Measurements from ENCODE around the gene CACNA2D2. TPM values are rescaled to one million over a fixed set of nuclear protein-coding genes. Genes with fewer than 3 reads are reported as not detected.
A peak's percentile ranks its signal among the peaks of the same experiment; 100 is the strongest.

The CACNA2D2 gene
- total and polyA plus RNA-seq, 2 of the 4 experiments (the other 2 are of a cell fraction) = 0.15 TPM; not detected in 1

DNA sequence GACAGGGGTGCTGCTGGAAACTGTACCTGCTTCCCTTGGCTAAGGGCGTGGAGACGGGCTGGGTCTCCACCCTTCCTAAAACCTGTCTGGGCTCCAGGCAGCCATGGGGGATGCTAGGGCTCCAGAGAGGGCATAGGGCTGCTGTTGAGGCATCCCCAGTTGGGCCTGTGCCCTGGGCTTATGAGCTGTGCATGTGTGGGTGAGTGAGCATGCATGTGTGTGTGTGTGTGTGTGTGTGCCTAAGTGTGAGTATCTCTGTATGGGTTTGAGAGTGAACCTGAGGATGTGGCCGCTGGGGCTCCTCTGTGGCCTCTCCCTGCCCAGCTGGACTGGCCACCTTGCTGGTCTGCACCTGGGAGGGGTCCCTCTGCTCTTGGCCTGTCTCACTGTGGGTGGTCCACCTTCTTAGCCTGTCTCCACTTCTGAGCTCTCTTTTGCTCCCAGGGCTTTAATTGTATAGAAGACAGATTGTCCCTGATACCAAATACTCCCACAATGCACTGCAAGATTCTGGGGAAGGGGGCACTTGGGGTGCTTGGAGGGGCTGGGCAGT is 132.2 kb downstream of the CACNA2D2 start:
- Histone ChIP-seq H3K4me3 (ENCODE audit: insufficient read depth, low read depth, low read length) (no peak overlapping the region), H2BK15ac (ENCODE audit: low read depth, low read length) (no peak overlapping the region), H2BK20ac (ENCODE audit: low read depth, low read length) (no peak overlapping the region), H4K5ac (ENCODE audit: low read depth, low read length) (no peak overlapping the region), H3K18ac (ENCODE audit: low read depth, low read length) (no peak overlapping the region), H2BK5ac (ENCODE audit: low read depth, low read length, poor library complexity, severe bottlenecking) (no peak overlapping the region), H2AK5ac (ENCODE audit: low read depth, low read length) (no peak overlapping the region), H3K56ac (ENCODE audit: extremely low read depth, insufficient read depth, low read length) (no peak overlapping the region), H3K23ac (ENCODE audit: low read depth, low read length) (no peak overlapping the region), H3K79me1 (ENCODE audit: low read depth in 1 of 2, low read length in 2 of 2) (no peaks in the 10 kb centered on the region), H3K36me3 (ENCODE audit: control insufficient read depth, insufficient read depth, low read length) (no peaks in the 10 kb centered on the region), H3K4me1 (ENCODE audit: control insufficient read depth, insufficient read depth, low read length) (no peaks in the 10 kb centered on the region), H4K8ac (ENCODE audit: low read depth in 2 of 2, low read length in 2 of 2) (no peak overlapping the region), H3K4me2 (ENCODE audit: low read depth, low read length) (no peak overlapping the region), H3K14ac (replicated peaks; ENCODE audit: low read depth, low read length) (no peak overlapping the region), H3K9ac (ENCODE audit: low read depth, low read length) (no peak overlapping the region), H3K27me3 (ENCODE audit: control insufficient read depth, insufficient read depth, low read length) (peaks cover 61% of the 10 kb centered on the region), H2AK9ac (replicated peaks; ENCODE audit: low read depth, low read length, poor library complexity) (no peak overlapping the region), H2AFZ (replicated peaks; ENCODE audit: low read length, poor library complexity) (no peak overlapping the region), H3K9me1 (ENCODE audit: insufficient read depth, low read length) (no peaks in the 10 kb centered on the region), H3K27ac (ENCODE audit: insufficient read depth, low read length) (no peak overlapping the region), H4K91ac (ENCODE audit: insufficient read depth, low read depth, low read length) (no peak overlapping the region), H4K20me1 (ENCODE audit: insufficient read depth, low read length) (no peaks in the 10 kb centered on the region), H3K4ac (ENCODE audit: low read depth, low read length) (no peak overlapping the region), H3K9me3 (ENCODE audit: control insufficient read depth, insufficient read depth, low read length) (no peaks in the 10 kb centered on the region), H2BK120ac (ENCODE audit: low read depth, low read length) (no peak overlapping the region)
- BruUV-seq (replicated peaks) = no TSS peak
- ChIA-PET POLR2A (ENCODE audit: unreplicated experiment) (no interaction called here), CTCF (no interaction called here)
- DNase-seq (peak; percentile 32), ATAC-seq (ENCODE audit: low read depth) (peak; percentile 15; the same call in 1 of the 2 replicates)
- TF ChIP-seq MAFK (IDR thresholded peaks at IDR 0.05; ENCODE audit: low read depth, low read length) (no peak), MAZ (IDR thresholded peaks at IDR 0.05; ENCODE audit: borderline replicate concordance, low read depth, low read length) (no peak), MXI1 (IDR thresholded peaks at IDR 0.05; ENCODE audit: borderline replicate concordance, low read depth, low read length) (no peak), CEBPB (IDR thresholded peaks at IDR 0.05; ENCODE audit: low read depth, low read length) (no peak)
- intact Hi-C loops (cut with micrococcal nuclease) = no loop called here
- in situ Hi-C loops (cut with MboI; ENCODE audit: low sequenced_read_pairs) = no loop called here
- no CpG with 5 or more reads among the region's 3 CpGs for WGBS, 2 experiments (ENCODE audit: extremely low coverage in 2 of 2, insufficient read length in 1 of 2)
- dilution Hi-C loops (cut with HindIII; ENCODE audit: low sequenced_read_pairs, unreplicated experiment) = no loop called here
